GM18517 (cell line): ENCODE results near the gene GAS6.
"Not testable (repeated sequence)": the region's sequence is repeated elsewhere in the genome, so short reads cannot be mapped to it uniquely, and the experiment has no call there.

Experiments used
- ATAC-seq: cut with Tn5 transposase; IDR thresholded peaks from one replicate; pipeline ENCODE4 v1.9.1; 2021; ENCODE audit warnings: mild to moderate bottlenecking, moderate library complexity; ENCODE audit not compliant: unreplicated experiment

GAS6 gene

GRCh38 chr13:113840541-113841352 is 23.1 kb downstream of the GAS6 start:
- no peak for ATAC-seq

- no peak for ATAC-seq
Measured at GRCh38 chr13:113839536-113840204, 24.2 kb downstream of the GAS6 start.

- ATAC-seq = no peak
Measured at GRCh38 chr13:113838711-113839201, 25.1 kb downstream of the GAS6 start.

- ATAC-seq = no peak
Measured at GRCh38 chr13:113837560-113838355, 26.1 kb downstream of the GAS6 start.

- no peak for ATAC-seq
Measured at GRCh38 chr13:113836768-113837559, 26.9 kb downstream of the GAS6 start.

DNA sequence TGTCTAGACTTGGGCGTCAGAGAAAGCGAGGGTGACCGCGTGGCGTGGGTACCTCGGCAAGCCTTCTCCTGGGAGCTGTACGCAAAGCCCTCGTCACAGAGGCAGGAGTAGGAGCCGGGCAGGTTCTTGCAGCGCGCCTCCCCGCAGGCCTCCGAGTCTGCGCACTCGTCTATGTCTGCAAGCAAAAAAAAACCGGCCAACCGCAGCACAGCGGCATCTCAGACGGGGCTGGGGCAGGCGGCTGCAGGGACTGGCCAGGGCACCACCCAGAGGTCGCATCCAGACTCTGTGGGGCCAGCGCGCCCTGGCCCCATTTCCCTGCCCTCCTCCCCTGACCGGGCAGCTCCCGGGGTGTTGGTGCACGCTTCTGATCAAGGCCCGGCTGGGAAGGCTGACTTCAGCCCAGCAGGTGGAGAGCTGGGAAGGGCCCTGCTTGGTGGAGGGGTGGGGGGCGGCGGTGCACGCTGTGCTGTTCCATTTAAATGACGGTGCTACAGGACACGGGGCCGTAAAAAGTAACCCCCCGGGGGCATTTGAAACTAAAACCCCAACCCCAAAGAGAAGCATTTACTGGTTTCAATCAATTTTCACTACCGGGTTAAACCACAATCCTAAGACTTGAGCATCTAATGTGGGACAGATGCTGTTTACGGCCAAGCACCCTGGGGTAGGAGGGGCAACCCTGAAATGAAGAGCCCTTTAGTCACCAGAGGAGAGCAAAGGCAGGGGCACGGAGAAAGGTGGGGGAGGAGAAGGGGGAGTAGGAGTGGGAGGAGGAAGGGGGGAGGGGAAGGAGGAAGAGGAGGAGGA is 28.2 kb downstream of the GAS6 start:
- ATAC-seq = no peak

DNA sequence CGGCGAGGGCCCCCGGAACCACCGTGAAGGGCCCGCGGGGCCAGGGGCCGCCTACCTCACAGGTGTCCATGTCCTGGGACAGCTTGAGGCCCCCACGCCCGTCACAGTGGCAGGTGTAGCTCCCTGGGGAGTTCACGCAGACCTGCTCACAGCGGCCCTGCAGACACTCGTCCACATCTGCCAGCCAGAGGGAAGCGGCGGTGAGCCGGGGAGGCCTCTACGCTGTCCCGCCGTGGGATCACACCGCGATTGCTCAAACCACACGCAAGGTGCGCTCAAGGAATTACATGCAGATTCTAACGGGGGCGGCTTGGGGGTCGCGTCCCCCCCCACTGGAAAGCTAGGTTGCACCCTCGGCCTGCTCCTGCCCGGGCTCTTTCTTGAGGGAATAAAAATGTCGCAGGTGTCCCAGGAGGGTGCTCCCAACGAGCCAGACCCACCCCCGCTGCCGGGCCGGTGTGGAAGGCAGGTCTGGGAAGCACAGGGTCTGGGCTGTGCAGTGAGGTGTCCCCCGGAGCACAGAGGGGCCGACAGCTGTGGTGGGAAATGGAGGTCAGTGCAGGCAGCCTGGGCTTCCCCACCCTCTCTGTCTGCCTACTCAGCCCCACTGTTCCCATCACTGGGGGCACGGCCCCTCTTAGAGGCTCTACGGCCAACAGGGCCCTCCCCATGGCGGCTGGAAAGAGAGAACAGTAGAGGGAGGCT is 29.2 kb downstream of the GAS6 start:
- ATAC-seq = no peak

DNA sequence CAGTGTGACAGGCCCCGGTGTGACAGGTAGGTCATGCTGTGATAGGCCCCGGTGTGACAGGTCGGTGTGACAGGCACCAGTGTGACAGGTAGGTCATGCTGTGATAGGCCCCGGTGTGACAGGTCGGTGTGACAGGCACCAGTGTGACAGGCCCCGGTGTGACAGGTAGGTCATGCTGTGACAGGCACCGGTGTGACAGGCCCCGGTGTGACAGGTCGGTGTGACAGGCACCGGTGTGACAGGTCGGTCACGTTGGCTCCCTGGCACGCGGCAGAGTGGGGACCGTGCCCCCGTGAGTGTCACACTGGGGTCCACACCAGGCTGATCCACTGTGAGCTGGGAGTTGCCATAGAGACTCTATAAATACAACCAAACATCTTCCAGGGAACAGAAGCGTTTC is 29.9 kb downstream of the GAS6 start:
- ATAC-seq = not testable (repeated sequence)

DNA sequence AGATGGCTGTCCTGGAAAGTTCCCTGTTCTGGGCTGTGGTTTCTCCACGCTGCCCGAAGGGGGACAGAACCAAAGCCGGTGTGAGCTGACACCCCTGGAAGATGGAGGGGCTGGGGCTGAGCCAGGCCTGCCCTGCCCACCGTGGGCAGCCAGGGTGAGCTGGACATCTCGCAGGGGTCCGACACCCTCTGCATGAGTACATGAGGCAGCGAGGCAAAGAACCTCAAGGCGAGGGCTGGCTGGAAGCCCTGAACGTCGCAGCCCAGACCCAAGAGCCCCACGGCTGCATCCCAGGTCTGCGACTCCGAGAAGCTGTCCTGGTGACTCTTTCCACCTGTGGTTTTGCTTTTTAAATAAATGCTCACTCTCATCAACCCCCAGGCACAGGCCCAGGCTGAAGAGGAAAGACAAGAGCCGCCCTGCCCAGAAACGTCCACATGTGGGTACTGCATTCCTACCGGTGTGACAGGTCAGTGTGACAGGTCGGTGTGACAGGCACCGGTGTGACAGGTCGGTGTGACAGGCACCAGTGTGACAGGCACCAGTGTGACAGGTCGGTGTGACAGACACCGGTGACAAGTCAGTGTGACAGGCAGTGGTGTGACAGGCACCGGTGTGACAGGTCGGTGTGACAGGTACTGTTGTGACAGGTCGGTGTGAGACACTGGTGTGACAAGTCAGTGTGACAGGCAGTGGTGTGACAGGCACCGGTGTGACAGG is 30.6 kb downstream of the GAS6 start:
- ATAC-seq = no peak

- ATAC-seq = no peak
Measured at GRCh38 chr13:113832631-113833030, 31.2 kb downstream of the GAS6 start.

GRCh38 chr13:113832205-113832604 is 31.7 kb downstream of the GAS6 start:
- ATAC-seq = no peak

DNA sequence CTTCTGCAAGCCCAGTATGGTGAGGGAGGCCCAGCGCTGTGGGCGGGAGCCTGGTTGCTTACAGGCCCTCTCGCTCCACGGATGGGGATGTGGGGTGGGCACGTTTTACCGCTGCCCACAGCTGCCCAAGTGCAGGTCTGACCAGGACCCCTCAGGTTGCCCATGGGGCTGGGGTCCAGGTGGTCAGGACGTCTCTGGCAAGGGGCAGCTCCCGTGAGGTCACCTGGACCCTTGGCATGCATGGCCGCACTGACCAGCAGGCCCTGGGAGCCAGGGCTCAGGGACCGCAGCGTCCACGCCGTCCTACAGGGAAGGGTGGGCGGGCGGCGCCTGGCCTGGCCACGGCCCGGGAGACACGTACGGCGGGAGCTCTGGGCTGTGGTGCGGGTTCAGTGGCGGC is 32.8 kb downstream of the GAS6 start:
- no peak for ATAC-seq

GRCh38 chr13:113830426-113830950 is 33.4 kb downstream of the GAS6 start:
- not testable (repeated sequence) for ATAC-seq

GRCh38 chr13:113828282-113828825 is 35.5 kb downstream of the GAS6 start:
- ATAC-seq = no peak

GRCh38 chr13:113827021-113827420 is 36.9 kb downstream of the GAS6 start:
- no peak for ATAC-seq

DNA sequence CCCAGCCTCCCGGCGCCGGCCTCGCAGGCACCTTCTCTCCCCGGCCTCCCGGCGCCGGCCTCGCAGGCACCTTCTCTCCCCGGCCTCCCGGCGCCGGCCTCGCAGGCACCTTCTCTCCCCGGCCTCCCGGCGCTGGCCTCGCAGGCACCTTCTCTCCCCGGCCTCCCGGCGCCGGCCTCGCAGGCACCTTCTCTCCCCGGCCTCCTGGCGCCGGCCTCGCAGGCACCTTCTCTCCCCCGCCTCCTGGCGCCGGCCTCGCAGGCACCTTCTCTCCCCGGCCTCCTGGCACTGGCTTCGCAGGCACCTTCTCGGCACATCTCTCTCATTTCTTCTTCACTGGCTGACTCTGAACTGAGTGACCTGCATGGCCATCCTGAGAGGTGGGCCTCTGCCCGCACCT is 37.4 kb downstream of the GAS6 start:
- not testable (repeated sequence) for ATAC-seq

GRCh38 chr13:113825841-113826240 is 38.0 kb downstream of the GAS6 start:
- no peak for ATAC-seq

DNA sequence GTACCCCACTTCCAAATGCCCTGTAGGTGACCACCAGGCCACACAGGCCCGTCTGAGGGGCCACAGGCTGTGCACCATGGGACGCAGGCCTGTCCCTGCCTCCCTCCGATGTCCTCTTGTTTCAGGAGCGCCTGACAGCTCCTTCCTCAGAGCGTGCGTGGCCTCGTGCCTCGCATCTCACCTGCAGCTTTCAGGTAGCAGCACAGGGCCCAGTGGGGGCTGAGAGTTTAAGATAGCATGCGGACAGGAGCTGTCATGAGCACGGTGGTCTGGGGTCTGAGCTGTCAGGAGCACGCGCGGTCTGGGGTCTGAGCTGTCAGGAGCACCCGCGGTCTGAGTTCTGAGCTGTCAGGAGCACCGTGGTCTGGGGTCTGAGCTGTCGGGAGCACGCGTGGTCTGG is 40.1 kb downstream of the GAS6 start:
- ATAC-seq = no peak
